Measurements from ENCODE around the gene C17orf75.

DNA sequence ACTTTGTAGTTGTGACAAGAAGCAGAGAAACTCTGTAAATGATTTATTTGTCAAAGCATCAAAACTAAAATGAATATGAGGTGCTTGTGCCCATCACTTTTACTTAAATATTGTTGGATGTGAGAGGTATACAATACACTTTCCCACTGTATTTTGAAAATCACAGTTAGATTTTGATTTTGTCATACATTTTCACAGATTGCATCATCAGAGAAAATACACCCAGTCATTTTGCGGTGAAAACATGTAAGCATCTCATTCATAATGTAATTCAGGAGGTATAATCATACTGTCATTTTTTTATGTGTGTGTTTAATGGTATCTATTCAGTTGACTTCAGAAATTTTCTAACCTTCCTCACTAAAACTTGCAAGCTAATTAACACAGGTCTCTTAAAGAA is 19.3 kb upstream of the C17orf75 start:
- TF ChIP-seq, protein P1, sequence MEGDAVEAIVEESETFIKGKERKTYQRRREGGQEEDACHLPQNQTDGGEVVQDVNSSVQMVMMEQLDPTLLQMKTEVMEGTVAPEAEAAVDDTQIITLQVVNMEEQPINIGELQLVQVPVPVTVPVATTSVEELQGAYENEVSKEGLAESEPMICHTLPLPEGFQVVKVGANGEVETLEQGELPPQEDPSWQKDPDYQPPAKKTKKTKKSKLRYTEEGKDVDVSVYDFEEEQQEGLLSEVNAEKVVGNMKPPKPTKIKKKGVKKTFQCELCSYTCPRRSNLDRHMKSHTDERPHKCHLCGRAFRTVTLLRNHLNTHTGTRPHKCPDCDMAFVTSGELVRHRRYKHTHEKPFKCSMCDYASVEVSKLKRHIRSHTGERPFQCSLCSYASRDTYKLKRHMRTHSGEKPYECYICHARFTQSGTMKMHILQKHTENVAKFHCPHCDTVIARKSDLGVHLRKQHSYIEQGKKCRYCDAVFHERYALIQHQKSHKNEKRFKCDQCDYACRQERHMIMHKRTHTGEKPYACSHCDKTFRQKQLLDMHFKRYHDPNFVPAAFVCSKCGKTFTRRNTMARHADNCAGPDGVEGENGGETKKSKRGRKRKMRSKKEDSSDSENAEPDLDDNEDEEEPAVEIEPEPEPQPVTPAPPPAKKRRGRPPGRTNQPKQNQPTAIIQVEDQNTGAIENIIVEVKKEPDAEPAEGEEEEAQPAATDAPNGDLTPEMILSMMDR (IDR thresholded peaks at IDR 0.05; ENCODE audit: poor library complexity) = no peak
- TF ChIP-seq EZH2 (IDR thresholded peaks at IDR 0.05; ENCODE audit: borderline replicate concordance) = no peak
